Measurements from ENCODE around the gene FHL2.

Gene FHL2

DNA sequence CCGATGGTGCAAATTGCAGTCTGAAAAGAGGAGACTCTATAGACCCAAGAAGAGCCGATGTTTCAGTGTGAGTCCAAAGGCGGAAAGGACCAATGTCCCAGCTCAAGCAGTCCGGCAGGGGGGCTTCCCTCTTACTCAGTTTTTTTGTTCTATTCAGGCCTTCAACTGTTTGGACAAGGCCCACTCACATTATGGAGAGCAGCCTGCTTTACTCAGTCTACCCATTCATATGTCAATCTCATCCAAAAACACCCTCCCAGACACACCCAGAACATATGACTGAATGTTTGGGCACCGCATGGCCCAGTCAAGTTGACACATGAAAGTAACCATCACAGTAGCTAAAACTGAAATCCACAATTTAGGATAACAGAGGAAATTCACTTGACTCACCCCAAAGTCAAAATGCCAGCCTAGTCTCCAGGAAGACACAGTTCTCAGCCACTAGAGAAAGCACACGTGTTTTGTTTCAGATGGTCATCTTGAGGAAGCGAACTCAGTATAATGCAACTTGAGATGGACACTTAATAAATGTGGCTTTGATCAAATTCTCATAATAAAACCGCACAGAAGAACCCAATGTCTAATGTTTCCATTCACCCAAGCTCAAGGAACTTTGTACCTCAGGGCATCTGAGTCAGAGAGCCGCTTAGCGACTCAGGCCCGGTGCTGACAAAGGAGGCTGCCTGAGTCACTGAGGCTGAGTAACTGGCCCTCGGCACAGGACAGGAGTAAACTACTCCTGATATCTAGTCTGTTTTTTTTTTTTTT lies 2.4 kb downstream of the FHL2 start:
- ATAC-seq = peak; percentile 82
- TF ChIP-seq TCF4 (CRISPR knock-in tag; IDR thresholded peaks at IDR 0.05; ENCODE audit: borderline replicate concordance) (no peak), ZC3H10 (CRISPR knock-in tag; IDR thresholded peaks at IDR 0.05) (no peak), ESRRG (CRISPR knock-in tag; IDR thresholded peaks at IDR 0.05) (no peak), TOX (CRISPR knock-in tag; IDR thresholded peaks at IDR 0.05; ENCODE audit: borderline replicate concordance) (0 out of 2 replicates have a peak, but pooled peaks have one; percentile 37)

DNA sequence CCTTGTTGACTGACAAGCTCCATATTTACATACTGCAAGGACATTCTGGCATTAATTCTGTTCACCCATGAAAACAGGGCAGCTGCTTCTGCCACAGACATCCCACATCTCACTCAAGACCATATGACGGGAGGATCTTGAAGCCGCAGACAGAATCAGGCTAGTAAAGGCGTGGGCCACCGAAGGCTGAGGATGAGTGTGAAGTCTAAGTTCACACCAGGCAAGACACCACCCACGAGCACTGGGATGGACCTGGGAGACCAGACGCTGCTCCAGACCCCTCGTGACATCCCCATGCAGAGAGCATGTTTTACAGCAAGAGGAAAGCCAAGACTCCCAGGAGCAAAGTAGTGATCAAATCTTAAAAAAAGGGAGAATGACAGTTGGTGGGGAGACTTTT lies 3.2 kb downstream of the FHL2 start:
- TF ChIP-seq BACH2 (CRISPR knock-in tag; IDR thresholded peaks at IDR 0.05; ENCODE audit: borderline replicate concordance) (no peak), CSDC2 (CRISPR knock-in tag; IDR thresholded peaks at IDR 0.05) (no peak), SNAI2 (CRISPR knock-in tag; IDR thresholded peaks at IDR 0.05) (no peak), ARNTL (CRISPR knock-in tag; IDR thresholded peaks at IDR 0.05; ENCODE audit: borderline replicate concordance, low read depth) (no peak), ZFP30 (CRISPR knock-in tag; IDR thresholded peaks at IDR 0.05) (no peak), GLIS3 (CRISPR knock-in tag; IDR thresholded peaks at IDR 0.05) (no peak), ZFP3 (CRISPR knock-in tag; IDR thresholded peaks at IDR 0.05) (no peak), TCF4 (CRISPR knock-in tag; IDR thresholded peaks at IDR 0.05; ENCODE audit: borderline replicate concordance) (no peak), OSR1 (CRISPR knock-in tag; IDR thresholded peaks at IDR 0.05) (no peak), ZNF565 (CRISPR knock-in tag; conservative IDR thresholded peaks at IDR 0.05; ENCODE audit: low read depth) (no peak), ZNF8 (CRISPR knock-in tag; IDR thresholded peaks at IDR 0.05) (no peak), RARB (CRISPR knock-in tag; IDR thresholded peaks at IDR 0.05) (no peak)
- TF ChIP-seq, protein P1, sequence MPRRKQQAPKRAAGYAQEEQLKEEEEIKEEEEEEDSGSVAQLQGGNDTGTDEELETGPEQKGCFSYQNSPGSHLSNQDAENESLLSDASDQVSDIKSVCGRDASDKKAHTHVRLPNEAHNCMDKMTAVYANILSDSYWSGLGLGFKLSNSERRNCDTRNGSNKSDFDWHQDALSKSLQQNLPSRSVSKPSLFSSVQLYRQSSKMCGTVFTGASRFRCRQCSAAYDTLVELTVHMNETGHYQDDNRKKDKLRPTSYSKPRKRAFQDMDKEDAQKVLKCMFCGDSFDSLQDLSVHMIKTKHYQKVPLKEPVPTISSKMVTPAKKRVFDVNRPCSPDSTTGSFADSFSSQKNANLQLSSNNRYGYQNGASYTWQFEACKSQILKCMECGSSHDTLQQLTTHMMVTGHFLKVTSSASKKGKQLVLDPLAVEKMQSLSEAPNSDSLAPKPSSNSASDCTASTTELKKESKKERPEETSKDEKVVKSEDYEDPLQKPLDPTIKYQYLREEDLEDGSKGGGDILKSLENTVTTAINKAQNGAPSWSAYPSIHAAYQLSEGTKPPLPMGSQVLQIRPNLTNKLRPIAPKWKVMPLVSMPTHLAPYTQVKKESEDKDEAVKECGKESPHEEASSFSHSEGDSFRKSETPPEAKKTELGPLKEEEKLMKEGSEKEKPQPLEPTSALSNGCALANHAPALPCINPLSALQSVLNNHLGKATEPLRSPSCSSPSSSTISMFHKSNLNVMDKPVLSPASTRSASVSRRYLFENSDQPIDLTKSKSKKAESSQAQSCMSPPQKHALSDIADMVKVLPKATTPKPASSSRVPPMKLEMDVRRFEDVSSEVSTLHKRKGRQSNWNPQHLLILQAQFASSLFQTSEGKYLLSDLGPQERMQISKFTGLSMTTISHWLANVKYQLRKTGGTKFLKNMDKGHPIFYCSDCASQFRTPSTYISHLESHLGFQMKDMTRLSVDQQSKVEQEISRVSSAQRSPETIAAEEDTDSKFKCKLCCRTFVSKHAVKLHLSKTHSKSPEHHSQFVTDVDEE (CRISPR knock-in tag; IDR thresholded peaks at IDR 0.05) = no peak
- no peak for ATAC-seq

DNA sequence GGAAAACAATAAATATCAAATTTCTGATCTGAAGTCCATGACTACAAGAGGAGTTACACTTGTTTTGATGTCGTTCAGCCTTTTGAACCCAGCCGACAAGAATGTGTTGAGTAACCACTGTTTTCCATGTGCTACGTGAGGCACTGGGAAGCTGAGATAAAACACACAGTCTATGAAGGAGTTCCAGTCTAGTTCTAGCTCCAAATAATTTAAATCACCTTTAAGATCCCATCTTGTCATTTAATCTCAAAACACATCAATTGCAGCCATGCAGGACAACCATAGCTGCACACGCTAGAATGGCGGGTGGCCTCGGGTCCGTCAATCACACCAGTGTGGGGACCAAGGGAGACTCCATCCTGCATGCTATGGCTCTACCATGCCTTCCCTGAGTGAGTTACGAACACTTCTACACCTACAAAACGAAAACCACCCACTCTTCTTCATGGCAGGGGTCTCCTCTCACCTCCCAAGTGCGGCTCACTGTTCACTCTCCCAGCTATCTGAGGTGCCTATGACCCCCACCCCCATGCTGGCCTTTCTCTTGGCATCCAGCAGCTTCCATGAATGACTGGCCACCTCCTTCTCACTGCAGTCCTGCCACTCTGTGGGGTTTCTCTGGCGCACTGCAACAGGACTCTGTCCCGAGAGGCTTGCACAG lies 3.8 kb downstream of the FHL2 start:
- TF ChIP-seq, protein P2, sequence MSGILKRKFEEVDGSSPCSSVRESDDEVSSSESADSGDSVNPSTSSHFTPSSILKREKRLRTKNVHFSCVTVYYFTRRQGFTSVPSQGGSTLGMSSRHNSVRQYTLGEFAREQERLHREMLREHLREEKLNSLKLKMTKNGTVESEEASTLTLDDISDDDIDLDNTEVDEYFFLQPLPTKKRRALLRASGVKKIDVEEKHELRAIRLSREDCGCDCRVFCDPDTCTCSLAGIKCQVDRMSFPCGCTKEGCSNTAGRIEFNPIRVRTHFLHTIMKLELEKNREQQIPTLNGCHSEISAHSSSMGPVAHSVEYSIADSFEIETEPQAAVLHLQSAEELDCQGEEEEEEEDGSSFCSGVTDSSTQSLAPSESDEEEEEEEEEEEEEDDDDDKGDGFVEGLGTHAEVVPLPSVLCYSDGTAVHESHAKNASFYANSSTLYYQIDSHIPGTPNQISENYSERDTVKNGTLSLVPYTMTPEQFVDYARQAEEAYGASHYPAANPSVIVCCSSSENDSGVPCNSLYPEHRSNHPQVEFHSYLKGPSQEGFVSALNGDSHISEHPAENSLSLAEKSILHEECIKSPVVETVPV (CRISPR knock-in tag; IDR thresholded peaks at IDR 0.05) = no peak
- TF ChIP-seq OSR1 (CRISPR knock-in tag; IDR thresholded peaks at IDR 0.05) (no peak), BACH2 (CRISPR knock-in tag; IDR thresholded peaks at IDR 0.05; ENCODE audit: borderline replicate concordance) (no peak), ZNF70 (CRISPR knock-in tag; IDR thresholded peaks at IDR 0.05) (no peak), SNAI2 (CRISPR knock-in tag; IDR thresholded peaks at IDR 0.05) (no peak), ARNTL (CRISPR knock-in tag; IDR thresholded peaks at IDR 0.05; ENCODE audit: borderline replicate concordance, low read depth) (no peak), CSDC2 (CRISPR knock-in tag; IDR thresholded peaks at IDR 0.05) (no peak), ZC3H10 (CRISPR knock-in tag; IDR thresholded peaks at IDR 0.05) (no peak), PPARA (CRISPR knock-in tag; IDR thresholded peaks at IDR 0.05; ENCODE audit: borderline replicate concordance) (no peak), RARB (CRISPR knock-in tag; IDR thresholded peaks at IDR 0.05) (no peak), GLIS3 (CRISPR knock-in tag; IDR thresholded peaks at IDR 0.05) (no peak), ESRRG (CRISPR knock-in tag; IDR thresholded peaks at IDR 0.05) (no peak)
- TF ChIP-seq, protein P1 (CRISPR knock-in tag; IDR thresholded peaks at IDR 0.05) = no peak

More for the DNA sequence above, 3.8 kb downstream of the FHL2 start:
- ATAC-seq = no peak
